SK-N-SH (cell line): ENCODE measurements around the gene VWC2L.

Experiments
- CTCF ChIP-seq: fragments of 200-600 bp; sonication (generic); IDR thresholded peaks from 2 replicates; pipeline ENCODE4 v1.6.1; 2017; ENCODE audit warnings: antibody characterized with exemption, mild to moderate bottlenecking, moderate library complexity
- MAX ChIP-seq: IDR thresholded peaks from 2 replicates; pipeline ENCODE4 v1.4.0; 2012; ENCODE audit warnings: low read depth
- POLR2AphosphoS5 ChIP-seq: IDR thresholded peaks from 2 replicates; pipeline ENCODE4 v1.6.1; 2012; ENCODE audit warnings: low read depth, low read length
- RAD21 ChIP-seq: IDR thresholded peaks from 2 replicates; pipeline ENCODE4 v1.6.1; 2012; ENCODE audit warnings: mild to moderate bottlenecking, low read length
- RCOR1 ChIP-seq: fragments of 150-350 bp; IDR thresholded peaks from 2 replicates; pipeline ENCODE4 v1.6.1; 2017; ENCODE audit warnings: antibody characterized with exemption, low read length
- REST ChIP-seq: IDR thresholded peaks from 2 replicates; pipeline ENCODE4 v1.6.1; 2012; ENCODE audit warnings: mild to moderate bottlenecking, low read depth, low read length, moderate library complexity
- SMC3 ChIP-seq: IDR thresholded peaks from 2 replicates; pipeline ENCODE4 v1.6.1; 2012; ENCODE audit warnings: low read depth, low read length, improper control_type of control experiment
- TCF12 ChIP-seq: IDR thresholded peaks from 2 replicates; pipeline ENCODE4 v1.4.0; 2012

GRCh38 chr2:214569419-214570035, 158.7 kb downstream of the VWC2L start:
- TF ChIP-seq CTCF (no peak), SMC3 (no peak), POLR2AphosphoS5 (no peak), MAX (no peak), TCF12 (no peak), RCOR1 (no peak), RAD21 (no peak), REST (no peak)
